Mesendoderm (in vitro differentiated cells): Measurements from ENCODE around the gene PGM5.

ENCODE experiments used
- DNase-seq: peaks from one replicate; pipeline ENCODE4 v3.0.0; 2013
- H2AK5ac ChIP-seq: 2 replicates; pipeline ENCODE4 v1.6.1; 2013; ENCODE audit warnings: low read length, inconsistent platforms
- H2BK120ac ChIP-seq: 2 replicates; pipeline ENCODE4 v1.6.1; 2013; ENCODE audit warnings: low read depth, mild to moderate bottlenecking, low read length, moderate library complexity, mixed read lengths
- H2BK15ac ChIP-seq: replicated peaks from 2 replicates; pipeline ENCODE4 v1.6.1; 2013; ENCODE audit warnings: low read depth, mild to moderate bottlenecking, moderate library complexity
- H2BK5ac ChIP-seq: 2 replicates; pipeline ENCODE4 v1.6.1; 2013; ENCODE audit warnings: low read length, inconsistent platforms
- H3K18ac ChIP-seq: 2 replicates; pipeline ENCODE4 v1.6.1; 2013; ENCODE audit warnings: mild to moderate bottlenecking, low read length, mixed read lengths
- H3K23ac ChIP-seq: one replicate; pipeline ENCODE4 v1.6.1; 2013; ENCODE audit warnings: low read length
- H3K27ac ChIP-seq: 2 replicates; pipeline ENCODE4 v1.5.1; 2013; ENCODE audit warnings: low read depth, mild to moderate bottlenecking, inconsistent platforms, low read length, moderate library complexity
- H3K27me3 ChIP-seq: 2 replicates; pipeline ENCODE4 v1.6.1; 2013; ENCODE audit warnings: low read length, control low read depth, mild to moderate bottlenecking, inconsistent platforms; ENCODE audit not compliant: insufficient read depth, poor library complexity
- H3K36me3 ChIP-seq: 2 replicates; pipeline ENCODE4 v1.6.1; 2013; ENCODE audit warnings: low read length, inconsistent platforms; ENCODE audit not compliant: control insufficient read depth, insufficient read depth
- H3K4ac ChIP-seq: one replicate; pipeline ENCODE4 v1.6.1; 2013; ENCODE audit warnings: low read depth, mild to moderate bottlenecking, low read length, moderate library complexity
- H3K4me1 ChIP-seq: 2 replicates; pipeline ENCODE4 v1.6.1; 2013; ENCODE audit warnings: low read depth, low read length, inconsistent platforms; ENCODE audit not compliant: control insufficient read depth
- H3K4me2 ChIP-seq: 2 replicates; pipeline ENCODE4 v1.6.1; 2013; ENCODE audit warnings: low read length
- H3K4me3 ChIP-seq: 2 replicates; pipeline ENCODE4 v1.5.1; 2013; ENCODE audit warnings: mild to moderate bottlenecking, low read length
- H3K56ac ChIP-seq: one replicate; pipeline ENCODE4 v1.6.1; 2013; ENCODE audit warnings: low read length
- H3K79me1 ChIP-seq: 2 replicates; pipeline ENCODE4 v1.6.1; 2013; ENCODE audit warnings: low read length, inconsistent platforms
- H3K79me2 ChIP-seq: 2 replicates; pipeline ENCODE4 v1.6.1; 2013; ENCODE audit warnings: mild to moderate bottlenecking, low read length; ENCODE audit not compliant: control insufficient read depth, insufficient read depth
- H3K9ac ChIP-seq: 2 replicates; pipeline ENCODE4 v1.6.1; 2013; ENCODE audit warnings: low read length, inconsistent platforms
- H4K5ac ChIP-seq: one replicate; pipeline ENCODE4 v1.6.1; 2013; ENCODE audit warnings: low read length
- H4K8ac ChIP-seq: one replicate; pipeline ENCODE4 v1.6.1; 2013; ENCODE audit warnings: low read depth, mild to moderate bottlenecking, control low read depth, low read length, moderate library complexity
- WGBS: extraction: QIAGEN DNeasy Blood & Tissue Kit; methylation state at CpG from one replicate; pipeline ENCODE4 v1.1.7; 2013; ENCODE audit warnings: low lambda C conversion rate, missing lambda C conversion rate; ENCODE audit not compliant: insufficient coverage; ENCODE audit errors: extremely low coverage; 5-methylcytosine and 5-hydroxymethylcytosine counted together

Gene PGM5

DNA sequence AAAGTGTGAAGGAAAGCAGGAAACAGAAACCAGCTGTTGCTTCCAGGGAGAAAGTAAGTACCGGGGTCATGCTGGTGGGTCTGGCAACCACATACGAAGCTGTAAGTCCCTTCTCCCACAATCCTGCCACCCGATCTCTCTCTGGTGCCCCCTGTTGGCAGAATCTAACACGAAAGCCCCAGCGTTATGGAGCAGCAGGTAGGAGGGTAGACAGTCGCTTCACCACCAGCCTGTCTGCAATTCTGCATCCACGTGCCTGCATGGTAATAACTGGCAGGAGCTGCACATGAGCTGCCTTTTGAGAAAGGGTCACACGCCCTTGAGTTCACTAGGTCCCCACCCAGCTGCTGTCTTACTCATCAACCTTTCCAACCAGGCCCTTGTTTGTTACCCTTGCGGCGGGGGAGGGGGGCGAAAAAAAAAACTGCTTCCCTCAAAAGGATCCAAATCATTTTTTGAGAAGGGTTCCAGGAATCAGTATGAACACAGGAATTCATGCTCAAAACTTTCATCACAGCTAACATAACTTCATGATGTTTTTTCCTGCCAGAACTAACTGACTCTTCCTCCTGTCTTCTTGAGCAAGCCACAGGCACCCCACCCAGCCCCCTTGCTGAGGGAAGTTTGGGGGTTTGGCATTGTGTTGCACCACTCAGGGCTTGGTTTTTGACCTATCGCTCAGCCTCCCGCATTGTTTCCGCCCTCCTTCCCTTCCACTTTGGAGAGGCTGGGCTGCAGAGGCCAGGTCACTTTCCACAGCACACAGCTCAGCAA lies 203.8 kb downstream of the PGM5 start:
- WGBS: no CpG with 5 or more reads among the region's 14 CpGs
- Histone ChIP-seq H3K56ac (no peak overlapping the region), H3K27ac (no peak overlapping the region), H3K4me2 (no peak overlapping the region), H3K9ac (no peak overlapping the region), H3K4ac (no peak overlapping the region), H3K79me2 (no peaks in the 10 kb centered on the region), H3K23ac (no peak overlapping the region), H4K8ac (no peak overlapping the region), H3K4me3 (no peak overlapping the region), H4K5ac (no peak overlapping the region), H3K79me1 (no peaks in the 10 kb centered on the region), H3K4me1 (no peaks in the 10 kb centered on the region), H2AK5ac (no peak overlapping the region), H2BK5ac (no peak overlapping the region), H3K27me3 (no peaks in the 10 kb centered on the region), H3K36me3 (no peaks in the 10 kb centered on the region), H2BK15ac (no peak overlapping the region), H2BK120ac (no peak overlapping the region), H3K18ac (no peak overlapping the region)
- peak; percentile 88 for DNase-seq

DNA sequence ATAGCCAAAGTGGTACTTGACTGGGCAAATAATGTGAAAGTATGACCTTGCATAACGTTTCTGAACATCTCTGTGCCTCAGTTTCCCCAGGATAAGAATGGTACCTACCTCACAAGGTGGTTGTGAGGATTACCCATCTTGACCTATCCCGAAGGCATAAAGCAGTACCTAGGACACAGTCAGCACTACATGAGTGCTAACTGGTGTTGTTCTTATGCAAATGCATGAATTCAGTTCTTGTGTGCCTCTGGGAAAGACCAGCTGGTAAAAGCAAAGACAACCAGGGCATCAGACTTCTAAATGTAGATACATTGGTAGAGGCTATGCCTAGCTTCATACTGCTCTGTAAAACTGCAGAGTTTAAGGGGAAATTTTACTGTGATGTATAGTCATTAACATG lies 206.1 kb downstream of the PGM5 start:
- no peaks in the 10 kb centered on the region for H3K4me1 ChIP-seq
- no peak overlapping the region for H2BK15ac ChIP-seq
- H3K27ac ChIP-seq: no peak overlapping the region
- H3K56ac ChIP-seq: no peak overlapping the region
- H3K79me2 ChIP-seq: no peaks in the 10 kb centered on the region
- no peak overlapping the region for H3K4me2 ChIP-seq
- H4K8ac ChIP-seq: no peak overlapping the region
- H2AK5ac ChIP-seq: no peak overlapping the region
- no peaks in the 10 kb centered on the region for H3K36me3 ChIP-seq
- no peak overlapping the region for H3K4ac ChIP-seq
- no peak overlapping the region for H4K5ac ChIP-seq
- no peak overlapping the region for H2BK120ac ChIP-seq
- no CpG with 5 or more reads among the region's 2 CpGs for WGBS
- no peak overlapping the region for H3K9ac ChIP-seq
- no peak overlapping the region for H3K23ac ChIP-seq
- no peak overlapping the region for H3K4me3 ChIP-seq
- H3K18ac ChIP-seq: no peak overlapping the region
- no peaks in the 10 kb centered on the region for H3K79me1 ChIP-seq
- H2BK5ac ChIP-seq: no peak overlapping the region
- peak; percentile 23 for DNase-seq
- H3K27me3 ChIP-seq: no peaks in the 10 kb centered on the region

DNA sequence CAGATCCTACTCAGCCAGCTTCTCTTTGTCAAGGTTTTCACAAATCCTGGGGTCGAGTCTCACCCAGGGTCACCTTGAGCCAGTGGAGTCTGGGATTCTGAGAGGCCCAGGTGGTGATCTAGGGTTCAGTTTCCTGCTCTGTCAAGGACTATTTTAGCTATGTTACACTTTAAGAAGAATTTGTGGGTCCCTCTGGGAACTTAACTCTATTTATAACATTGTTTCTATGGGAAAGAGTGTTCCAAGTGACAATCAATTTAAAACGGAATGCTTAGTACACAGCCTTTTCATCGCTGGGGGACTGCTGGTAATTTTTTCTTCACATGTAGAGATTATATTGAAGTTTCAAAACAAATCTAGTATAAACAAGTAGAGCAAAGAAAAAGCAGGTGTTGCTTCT lies 211.2 kb downstream of the PGM5 start:
- H2BK15ac ChIP-seq: no peak overlapping the region
- no peak overlapping the region for H3K23ac ChIP-seq
- H2AK5ac ChIP-seq: no peak overlapping the region
- no peak overlapping the region for H3K56ac ChIP-seq
- H3K18ac ChIP-seq: no peak overlapping the region
- no peak overlapping the region for H2BK120ac ChIP-seq
- no peak overlapping the region for H4K8ac ChIP-seq
- H3K4me2 ChIP-seq: no peak overlapping the region
- H3K27me3 ChIP-seq: no peaks in the 10 kb centered on the region
- WGBS: no CpG with 5 or more reads among the region's 3 CpGs
- no peak overlapping the region for H3K27ac ChIP-seq
- no peak for DNase-seq
- H4K5ac ChIP-seq: no peak overlapping the region
- no peak overlapping the region for H3K4me3 ChIP-seq
- no peaks in the 10 kb centered on the region for H3K79me1 ChIP-seq
- H3K9ac ChIP-seq: no peak overlapping the region
- no peaks in the 10 kb centered on the region for H3K79me2 ChIP-seq
- H3K36me3 ChIP-seq: no peaks in the 10 kb centered on the region
- H3K4me1 ChIP-seq: no peaks in the 10 kb centered on the region
- no peak overlapping the region for H3K4ac ChIP-seq
- no peak overlapping the region for H2BK5ac ChIP-seq

DNA sequence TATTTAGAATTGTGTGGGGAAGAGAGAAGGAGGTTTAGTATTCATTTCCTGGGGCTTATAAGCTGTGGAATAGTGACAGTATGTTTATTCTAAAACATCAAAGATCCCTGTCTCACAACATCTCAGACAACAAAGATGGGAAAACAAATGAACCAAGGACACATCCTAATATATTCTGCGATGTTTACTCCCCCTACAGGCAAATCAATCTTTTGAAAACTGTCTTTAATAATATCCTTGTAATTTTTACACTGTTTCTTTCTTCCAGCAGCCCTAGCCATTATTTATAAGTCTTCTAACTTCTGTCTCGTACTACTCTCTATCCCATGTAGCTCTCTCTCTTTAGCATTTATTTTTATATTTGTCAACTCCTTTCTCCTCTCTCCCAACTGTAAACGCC lies 217.7 kb downstream of the PGM5 start:
- Histone ChIP-seq H3K79me1 (no peaks in the 10 kb centered on the region), H2BK15ac (no peak overlapping the region), H2BK5ac (no peak overlapping the region), H3K56ac (no peak overlapping the region), H3K36me3 (no peaks in the 10 kb centered on the region), H3K27ac (no peak overlapping the region), H3K4me3 (no peak overlapping the region), H3K9ac (no peak overlapping the region), H3K4me2 (no peak overlapping the region), H3K4me1 (no peaks in the 10 kb centered on the region), H2AK5ac (no peak overlapping the region), H3K23ac (no peak overlapping the region), H3K4ac (no peak overlapping the region), H3K18ac (no peak overlapping the region), H2BK120ac (no peak overlapping the region), H3K27me3 (no peaks in the 10 kb centered on the region), H4K5ac (no peak overlapping the region), H3K79me2 (no peaks in the 10 kb centered on the region), H4K8ac (no peak overlapping the region)
- no peak for DNase-seq
- WGBS: no CpG with 5 or more reads among the region's 3 CpGs

DNA sequence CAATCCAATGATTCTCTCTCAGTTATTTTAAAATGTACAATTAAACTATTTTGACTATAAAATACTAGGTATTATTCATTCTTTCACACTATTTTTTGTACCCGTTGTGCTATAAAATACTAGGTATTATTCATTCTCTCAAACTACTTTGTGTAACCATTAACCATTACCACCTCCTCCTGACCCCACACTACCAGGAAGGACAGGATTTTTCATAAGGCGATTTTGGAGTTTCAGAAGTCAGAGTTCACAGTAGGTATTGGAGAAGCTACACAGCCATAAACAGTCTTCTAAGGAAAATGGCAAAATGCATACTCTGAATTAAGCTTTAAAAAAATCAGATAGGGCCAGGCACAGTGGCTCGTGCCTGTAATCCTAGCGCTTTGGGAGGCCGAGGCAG lies 219.4 kb downstream of the PGM5 start:
- no peak overlapping the region for H3K56ac ChIP-seq
- H3K9ac ChIP-seq: no peak overlapping the region
- H3K36me3 ChIP-seq: no peaks in the 10 kb centered on the region
- H3K79me1 ChIP-seq: no peaks in the 10 kb centered on the region
- no peak overlapping the region for H2BK15ac ChIP-seq
- H3K27me3 ChIP-seq: no peaks in the 10 kb centered on the region
- H2BK120ac ChIP-seq: no peak overlapping the region
- no peak overlapping the region for H4K5ac ChIP-seq
- H3K4me1 ChIP-seq: no peaks in the 10 kb centered on the region
- no peak overlapping the region for H4K8ac ChIP-seq
- no peak overlapping the region for H3K4me3 ChIP-seq
- no peak overlapping the region for H3K27ac ChIP-seq
- no peaks in the 10 kb centered on the region for H3K79me2 ChIP-seq
- H3K23ac ChIP-seq: no peak overlapping the region
- H2AK5ac ChIP-seq: no peak overlapping the region
- WGBS: no CpG with 5 or more reads among the region's 5 CpGs
- H2BK5ac ChIP-seq: no peak overlapping the region
- H3K4me2 ChIP-seq: no peak overlapping the region
- DNase-seq: no peak
- H3K18ac ChIP-seq: no peak overlapping the region
- no peak overlapping the region for H3K4ac ChIP-seq
